Endodermal cell (in vitro differentiated cells): ENCODE measurements around the gene CSF2. TPM values are rescaled to one million over a fixed set of nuclear protein-coding genes. Genes with fewer than 3 reads are reported as not detected.

Experiments
- DNase-seq: peaks from one replicate; pipeline ENCODE4 v3.0.0-alpha.2; 2017
- H3K27ac ChIP-seq: 2 replicates; pipeline ENCODE4 v1.5.1; 2013; ENCODE audit warnings: mild to moderate bottlenecking, low read depth, low read length, moderate library complexity
- H3K27me3 ChIP-seq: 2 replicates; pipeline ENCODE4 v1.6.1; 2013; ENCODE audit warnings: mild to moderate bottlenecking, low read length, moderate library complexity; ENCODE audit not compliant: insufficient read depth, control insufficient read depth, poor library complexity, severe bottlenecking
- H3K36me3 ChIP-seq: 2 replicates; pipeline ENCODE4 v1.7.0; 2013; ENCODE audit warnings: mild to moderate bottlenecking, low read length, moderate library complexity; ENCODE audit not compliant: control insufficient read depth, insufficient read depth
- H3K4me1 ChIP-seq: one replicate; pipeline ENCODE4 v1.7.0; 2013; ENCODE audit warnings: low read length; ENCODE audit not compliant: control insufficient read depth, insufficient read depth
- H3K4me3 ChIP-seq: 2 replicates; pipeline ENCODE4 v1.5.1; 2013; ENCODE audit warnings: mild to moderate bottlenecking, low read length, moderate library complexity
- H3K9ac ChIP-seq: 2 replicates; pipeline ENCODE4 v1.6.1; 2013; ENCODE audit warnings: mild to moderate bottlenecking, low read length, moderate library complexity; ENCODE audit not compliant: poor library complexity, severe bottlenecking; ENCODE audit errors: extremely low read depth
- H3K9me3 ChIP-seq: 2 replicates; pipeline ENCODE4 v1.6.1; 2013; ENCODE audit warnings: mild to moderate bottlenecking, low read length, moderate library complexity; ENCODE audit not compliant: control insufficient read depth
- H3K27ac Mint-ChIP-seq: 2 replicates; pipeline ENCODE4 v1.8.0; 2020; ENCODE audit warnings: mixed read lengths
- H3K27me3 Mint-ChIP-seq: 2 replicates; pipeline ENCODE4 v1.8.0; 2021; ENCODE audit warnings: mild to moderate bottlenecking, mixed read lengths; ENCODE audit not compliant: insufficient read depth
- H3K36me3 Mint-ChIP-seq: 2 replicates; pipeline ENCODE4 v1.8.0; 2020; ENCODE audit warnings: low read depth, mixed read lengths
- H3K4me1 Mint-ChIP-seq: 2 replicates; pipeline ENCODE4 v1.8.0; 2020; ENCODE audit warnings: mixed read lengths
- H3K4me3 Mint-ChIP-seq: 2 replicates; pipeline ENCODE4 v1.8.0; 2020; ENCODE audit warnings: mild to moderate bottlenecking, moderate library complexity, mixed read lengths
- H3K9me3 Mint-ChIP-seq: 2 replicates; pipeline ENCODE4 v1.8.0; 2020; ENCODE audit warnings: mild to moderate bottlenecking, mixed read lengths
- CTCF ChIP-seq: fragments of 200-600 bp; sonication (generic); conservative IDR thresholded peaks from 2 replicates; pipeline ENCODE4 v1.5.0; 2021; ENCODE audit warnings: antibody characterized with exemption, mild to moderate bottlenecking
- WGBS, 2 experiments: methylation state at CpG; one replicate each; pipeline versions ENCODE4 v1.1.5 to v1.1.7; 2013; ENCODE audit warnings: missing lambda C conversion rate in 2 of 2, mixed read lengths in 1 of 2; ENCODE audit not compliant: insufficient coverage in 1 of 2, insufficient read length in 1 of 2; 5-methylcytosine and 5-hydroxymethylcytosine counted together
- total RNA-seq, 2 donors: library from RNA; stranded (reverse); fragmentation: NEBNext Ultra II Directional in 1 of 2; extraction: Animal tissue kit (Norgen Biotek cat#: 25700) in 1 of 2; gene quantifications; 2 replicates in 1 of 2; 3 replicates in 1 of 2; pipeline ENCODE4 v1.2.1, GENCODE V29; 2021

Gene CSF2
- total RNA-seq, 2 donors from 2014 or later, result not detected

- Histone ChIP-seq H3K27me3 (no peaks in the 10 kb centered on the region), H3K4me3 (no peak overlapping the region), H3K36me3 (no peaks in the 10 kb centered on the region), H3K27ac (no peak overlapping the region), H3K4me1 (no peaks in the 10 kb centered on the region), H3K9ac (no peak overlapping the region), H3K9me3 (no peaks in the 10 kb centered on the region)
- Mint-ChIP-seq H3K4me3 (no peak overlapping the region), H3K27me3 (no peaks in the 10 kb centered on the region), H3K27ac (no peak overlapping the region), H3K9me3 (no peaks in the 10 kb centered on the region), H3K36me3 (no peaks in the 10 kb centered on the region), H3K4me1 (no peaks in the 10 kb centered on the region)
- no peak for DNase-seq
- no peak for TF ChIP-seq CTCF
- WGBS, 2 experiments, result 93 to 98% methylated on average over 6 to 13 of the region's 13 CpGs
Observed at GRCh38 chr5:132065951-132066701, 7.5 kb upstream of the CSF2 start.

- no peaks in the 10 kb centered on the region for H3K9me3 ChIP-seq
- no peak overlapping the region for H3K9ac ChIP-seq
- H3K27me3 ChIP-seq, result no peaks in the 10 kb centered on the region
- no peak for TF ChIP-seq CTCF
- H3K27ac Mint-ChIP-seq, result no peak overlapping the region
- DNase-seq, result no peak
- no peak overlapping the region for H3K4me3 ChIP-seq
- H3K36me3 ChIP-seq, result no peaks in the 10 kb centered on the region
- H3K36me3 Mint-ChIP-seq, result no peaks in the 10 kb centered on the region
- no peaks in the 10 kb centered on the region for H3K9me3 Mint-ChIP-seq
- H3K4me1 Mint-ChIP-seq, result no peaks in the 10 kb centered on the region
- WGBS, 2 experiments, result 90 to 94% methylated on average over 3 to 4 of the region's 4 CpGs
- no peaks in the 10 kb centered on the region for H3K27me3 Mint-ChIP-seq
- H3K4me1 ChIP-seq, result no peaks in the 10 kb centered on the region
- no peak overlapping the region for H3K4me3 Mint-ChIP-seq
- H3K27ac ChIP-seq, result no peak overlapping the region
Observed at GRCh38 chr5:132066871-132067270, 6.7 kb upstream of the CSF2 start.

DNA sequence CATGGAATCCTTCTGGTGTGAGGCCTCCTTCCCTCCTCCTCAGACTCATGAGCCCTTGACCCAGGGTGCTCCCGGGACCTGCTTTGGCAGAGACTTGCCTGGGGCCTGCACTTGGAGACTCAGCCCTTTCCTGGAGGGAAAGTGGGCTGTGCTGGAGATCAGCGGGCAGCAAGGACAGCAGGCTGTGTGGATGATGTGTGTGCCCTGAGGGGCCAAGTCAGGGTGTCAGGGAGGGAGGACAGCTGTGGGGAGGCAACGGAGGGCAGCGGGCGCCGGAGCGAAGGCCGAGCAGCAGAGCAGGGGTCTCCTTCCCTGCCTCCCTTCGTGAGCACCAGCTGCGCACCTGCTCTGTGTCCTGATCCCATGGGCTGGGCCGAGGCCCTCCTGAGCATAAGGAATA, 6.1 kb upstream of the CSF2 start:
- H3K4me1 ChIP-seq, result no peaks in the 10 kb centered on the region
- Mint-ChIP-seq H3K27me3 (no peaks in the 10 kb centered on the region), H3K36me3 (no peaks in the 10 kb centered on the region), H3K4me1 (no peaks in the 10 kb centered on the region), H3K27ac (no peak overlapping the region), H3K9me3 (no peaks in the 10 kb centered on the region), H3K4me3 (no peak overlapping the region)
- no peak overlapping the region for H3K27ac ChIP-seq
- no peaks in the 10 kb centered on the region for H3K9me3 ChIP-seq
- WGBS, 2 experiments, result 90 to 94% methylated on average over 7 to 11 of the region's 11 CpGs
- H3K36me3 ChIP-seq, result no peaks in the 10 kb centered on the region
- no peak for TF ChIP-seq CTCF
- H3K27me3 ChIP-seq, result no peaks in the 10 kb centered on the region
- DNase-seq, result no peak
- no peak overlapping the region for H3K9ac ChIP-seq
- H3K4me3 ChIP-seq, result no peak overlapping the region
